CD4-positive, alpha-beta T cell (primary cell): ENCODE results near the gene KIF2A. TPM values are rescaled to one million over a fixed set of nuclear protein-coding genes. Genes with fewer than 3 reads are reported as not detected.

ENCODE experiments used
- ATAC-seq: fragments of 200-7000 bp; cut with Tn5 transposase; one replicate; pipeline ENCODE4 v1.10.0; 2022; ENCODE audit warnings: mild to moderate bottlenecking; ENCODE audit not compliant: poor library complexity
- CTCF ChIA-PET: fragments of 350-600 bp; sonication (Branson Sonifier 250); formaldehyde crosslinking; loops from one replicate; lab custom pipeline; 2021; ENCODE audit warnings: antibody characterized with exemption, inconsistent platforms; lab: Charles Lee
- POLR2A ChIA-PET: fragments of 350-600 bp; sonication (Branson Sonifier 250); formaldehyde crosslinking; loops from one replicate; lab custom pipeline; 2021; ENCODE audit warnings: antibody characterized with exemption, inconsistent platforms; lab: Charles Lee
- DNase-seq, 14 experiments: peaks; one replicate each; pipeline ENCODE4 v3.0.0-alpha.2; 2013 to 2020; ENCODE audit warnings: mixed read lengths in 2 of 14
- H3K27ac ChIP-seq, 2 donors: one replicate each; pipeline versions ENCODE4 v1.5.1 to v1.7.0; 2013; ENCODE audit warnings: low read length in 2 of 2, low read depth in 1 of 2, mild to moderate bottlenecking in 1 of 2
- H3K27me3 ChIP-seq, 2 experiments: 1 replicate in 1 of 2; 2 replicates in 1 of 2; pipeline versions ENCODE4 v1.6.1 to v1.7.0; 2013; ENCODE audit warnings: low read length in 2 of 2, control low read depth in 1 of 2, mild to moderate bottlenecking in 1 of 2, moderate library complexity in 1 of 2; ENCODE audit not compliant: insufficient read depth in 2 of 2, control insufficient read depth in 1 of 2
- H3K36me3 ChIP-seq: one replicate; pipeline ENCODE4 v1.6.1; 2013; ENCODE audit warnings: low read length, control low read depth; ENCODE audit not compliant: insufficient read depth
- H3K4me1 ChIP-seq: one replicate; pipeline ENCODE4 v1.6.1; 2013; ENCODE audit warnings: low read length, control low read depth; ENCODE audit not compliant: insufficient read depth
- H3K4me3 ChIP-seq: one replicate; pipeline ENCODE4 v1.5.1; 2013; ENCODE audit warnings: mild to moderate bottlenecking, low read length, moderate library complexity
- H3K9me3 ChIP-seq, 2 experiments: 1 replicate in 1 of 2; 2 replicates in 1 of 2; pipeline versions ENCODE4 v1.6.1 to v1.7.0; 2013; ENCODE audit warnings: low read length in 2 of 2, mild to moderate bottlenecking in 2 of 2, control low read depth in 1 of 2, moderate library complexity in 1 of 2; ENCODE audit not compliant: control insufficient read depth in 1 of 2, insufficient read depth in 1 of 2
- H3K27ac Mint-ChIP-seq: one replicate; pipeline ENCODE4 v1.8.0; 2020; ENCODE audit warnings: mixed read lengths
- H3K27me3 Mint-ChIP-seq: one replicate; pipeline ENCODE4 v1.8.0; 2021; ENCODE audit warnings: mixed read lengths
- H3K36me3 Mint-ChIP-seq: one replicate; pipeline ENCODE4 v1.8.0; 2021; ENCODE audit warnings: low read depth, mixed read lengths
- H3K4me1 Mint-ChIP-seq: one replicate; pipeline ENCODE4 v1.8.0; 2021; ENCODE audit warnings: low read depth, mixed read lengths
- H3K4me3 Mint-ChIP-seq: one replicate; pipeline ENCODE4 v1.8.0; 2020; ENCODE audit warnings: mild to moderate bottlenecking, mixed read lengths
- H3K9me3 Mint-ChIP-seq: one replicate; pipeline ENCODE4 v1.8.0; 2020; ENCODE audit warnings: mixed read lengths
- intact Hi-C, 2 experiments: fragments of 100-400 bp; cut with DNase I in 1 of 2; cut with micrococcal nuclease in 1 of 2; formaldehyde crosslinking; loops; one replicate each; pipeline versions ENCODE4 v1.15.1 to v1.9.0; 2023 to 2025; cut with DNase I, micrococcal nuclease
- total RNA-seq, 174 experiments: library from RNA in 2 of 174; stranded (reverse) in 2 of 174; gene quantifications; one replicate each; pipeline ENCODE4 v1.2.3 and lab custom pipeline; 2021 to 2026
- TF ChIP-seq, protein P1 (sequence below): fragments of 200-600 bp; IDR thresholded peaks from one replicate; pipeline ENCODE4 v1.8.0; 2022; ENCODE audit warnings: antibody characterized with exemption, mild to moderate bottlenecking

The KIF2A gene
- total RNA-seq, 2 experiments from 2014 or later, result 78.4 to 81.8 TPM

DNA sequence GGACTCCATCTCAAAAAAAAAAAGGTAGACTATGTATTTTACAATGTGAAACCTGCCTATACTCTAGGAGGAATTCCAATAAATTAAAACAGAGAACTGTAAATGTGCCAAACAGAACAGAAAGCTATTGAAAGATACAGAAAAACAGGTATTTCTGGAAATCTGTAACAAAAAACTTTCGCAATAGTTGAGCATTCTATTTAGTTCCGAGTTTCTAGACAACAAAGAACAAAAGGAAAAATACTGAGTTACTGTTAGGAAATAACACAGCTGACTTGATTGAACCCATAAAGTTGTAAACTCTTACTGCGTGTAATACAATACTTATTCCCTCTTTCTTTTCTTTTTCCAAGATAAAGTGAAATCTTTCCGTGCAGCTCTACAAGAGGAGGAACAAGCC lies 79.1 kb downstream of the KIF2A start:
- H3K27ac ChIP-seq, result no peak overlapping the region
- peak overlapping the region; percentile 26 for H3K27ac Mint-ChIP-seq
- intact Hi-C loops, result no loop called here
- H3K9me3 Mint-ChIP-seq, result no peaks in the 10 kb centered on the region
- H3K4me3 ChIP-seq, result no peak overlapping the region
- no peaks in the 10 kb centered on the region for H3K4me1 ChIP-seq
- TF ChIP-seq, protein P1, sequence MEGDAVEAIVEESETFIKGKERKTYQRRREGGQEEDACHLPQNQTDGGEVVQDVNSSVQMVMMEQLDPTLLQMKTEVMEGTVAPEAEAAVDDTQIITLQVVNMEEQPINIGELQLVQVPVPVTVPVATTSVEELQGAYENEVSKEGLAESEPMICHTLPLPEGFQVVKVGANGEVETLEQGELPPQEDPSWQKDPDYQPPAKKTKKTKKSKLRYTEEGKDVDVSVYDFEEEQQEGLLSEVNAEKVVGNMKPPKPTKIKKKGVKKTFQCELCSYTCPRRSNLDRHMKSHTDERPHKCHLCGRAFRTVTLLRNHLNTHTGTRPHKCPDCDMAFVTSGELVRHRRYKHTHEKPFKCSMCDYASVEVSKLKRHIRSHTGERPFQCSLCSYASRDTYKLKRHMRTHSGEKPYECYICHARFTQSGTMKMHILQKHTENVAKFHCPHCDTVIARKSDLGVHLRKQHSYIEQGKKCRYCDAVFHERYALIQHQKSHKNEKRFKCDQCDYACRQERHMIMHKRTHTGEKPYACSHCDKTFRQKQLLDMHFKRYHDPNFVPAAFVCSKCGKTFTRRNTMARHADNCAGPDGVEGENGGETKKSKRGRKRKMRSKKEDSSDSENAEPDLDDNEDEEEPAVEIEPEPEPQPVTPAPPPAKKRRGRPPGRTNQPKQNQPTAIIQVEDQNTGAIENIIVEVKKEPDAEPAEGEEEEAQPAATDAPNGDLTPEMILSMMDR, result no peak
- H3K36me3 ChIP-seq, result peaks cover 76% of the 10 kb centered on the region
- no peak for DNase-seq
- H3K27me3 ChIP-seq, result no peaks in the 10 kb centered on the region
- H3K36me3 Mint-ChIP-seq, result peaks cover 79% of the 10 kb centered on the region
- no peaks in the 10 kb centered on the region for H3K9me3 ChIP-seq
- CTCF ChIA-PET, result no interaction called here
- no peak overlapping the region for H3K4me3 Mint-ChIP-seq
- ATAC-seq, result no peak
- no peaks in the 10 kb centered on the region for H3K4me1 Mint-ChIP-seq
- POLR2A ChIA-PET, result no interaction called here
- H3K27me3 Mint-ChIP-seq, result no peaks in the 10 kb centered on the region

DNA sequence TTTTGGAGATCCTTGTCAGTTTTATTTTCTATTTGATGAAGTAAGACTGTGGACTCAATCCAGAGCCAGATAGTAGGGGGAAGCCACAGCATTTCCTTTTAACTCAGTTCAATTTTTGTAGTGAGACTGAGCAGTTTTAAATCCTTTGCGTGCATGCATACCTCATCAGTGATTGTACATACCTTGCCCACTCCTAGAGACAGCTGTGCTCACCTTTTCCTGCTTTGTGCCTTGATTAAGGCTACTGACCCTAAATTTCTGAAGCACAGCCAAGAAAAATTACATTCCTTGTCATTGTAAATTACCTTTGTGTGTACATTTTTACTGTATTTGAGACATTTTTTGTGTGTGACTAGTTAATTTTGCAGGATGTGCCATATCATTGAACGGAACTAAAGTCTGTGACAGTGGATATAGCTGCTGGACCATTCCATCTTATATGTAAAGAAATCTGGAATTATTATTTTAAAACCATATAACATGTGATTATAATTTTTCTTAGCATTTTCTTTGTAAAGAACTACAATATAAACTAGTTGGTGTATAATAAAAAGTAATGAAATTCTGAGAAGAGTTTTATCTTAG lies 79.9 kb downstream of the KIF2A start:
- H3K27ac Mint-ChIP-seq, result peak overlapping the region; percentile 26
- intact Hi-C loops, result no loop called here
- no peaks in the 10 kb centered on the region for H3K4me1 Mint-ChIP-seq
- ATAC-seq, result no peak
- Histone ChIP-seq H3K27me3 (no peaks in the 10 kb centered on the region), H3K4me3 (no peak overlapping the region), H3K4me1 (no peaks in the 10 kb centered on the region), H3K27ac (no peak overlapping the region), H3K9me3 (no peaks in the 10 kb centered on the region), H3K36me3 (peaks cover 78% of the 10 kb centered on the region)
- no peaks in the 10 kb centered on the region for H3K9me3 Mint-ChIP-seq
- peaks cover 79% of the 10 kb centered on the region for H3K36me3 Mint-ChIP-seq
- POLR2A ChIA-PET, result interaction anchor here (0.6 to 1.3 kb wide), 2 partner anchors 13 to 18 kb away, joined by 3 to 4 read pairs; partner anchors contain the start of gene DIMT1
- DNase-seq, result no peak
- H3K4me3 Mint-ChIP-seq, result no peak overlapping the region
- TF ChIP-seq, protein P1, result no peak
- H3K27me3 Mint-ChIP-seq, result no peaks in the 10 kb centered on the region
- CTCF ChIA-PET, result no interaction called here

DNA sequence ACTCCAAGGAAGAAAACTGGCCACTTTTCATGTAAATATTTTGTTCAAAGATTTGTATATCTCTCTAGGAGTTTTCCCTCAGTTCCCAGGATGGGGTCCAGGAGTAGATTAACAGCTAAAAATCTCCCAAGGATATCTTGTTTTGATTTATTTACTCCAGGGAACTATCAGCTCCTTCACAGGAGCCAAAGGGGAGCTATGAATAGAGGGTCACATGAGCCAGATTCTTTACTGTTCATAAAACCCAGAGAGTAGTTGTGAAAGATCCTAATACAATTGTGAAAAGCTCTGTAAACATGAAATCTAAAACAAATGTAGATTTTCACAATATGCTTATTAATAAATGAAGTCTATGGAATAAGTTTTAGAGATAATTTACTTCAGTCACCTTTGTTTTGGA lies 80.8 kb downstream of the KIF2A start:
- H3K4me1 Mint-ChIP-seq, result no peaks in the 10 kb centered on the region
- no peaks in the 10 kb centered on the region for H3K9me3 Mint-ChIP-seq
- no peak overlapping the region for H3K27ac Mint-ChIP-seq
- H3K27ac ChIP-seq, result no peak overlapping the region
- H3K4me3 Mint-ChIP-seq, result no peak overlapping the region
- no peak overlapping the region for H3K4me3 ChIP-seq
- ATAC-seq, result no peak
- TF ChIP-seq, protein P1, result no peak
- intact Hi-C loops, result no loop called here
- POLR2A ChIA-PET, result interaction anchor here (1.2 to 1.3 kb wide), 2 partner anchors 17 to 24 kb away, joined by 3 to 4 read pairs; partner anchors contain the start of gene DIMT1
- DNase-seq, result no peak
- no peaks in the 10 kb centered on the region for H3K27me3 ChIP-seq
- peaks cover 76% of the 10 kb centered on the region for H3K36me3 Mint-ChIP-seq
- H3K27me3 Mint-ChIP-seq, result no peaks in the 10 kb centered on the region
- H3K36me3 ChIP-seq, result peaks cover 72% of the 10 kb centered on the region
- H3K9me3 ChIP-seq, result no peaks in the 10 kb centered on the region
- H3K4me1 ChIP-seq, result no peaks in the 10 kb centered on the region
- CTCF ChIA-PET, result no interaction called here
